Keratinocyte (primary cell): ENCODE data around the gene TMEM9. TPM values are rescaled to one million over a fixed set of nuclear protein-coding genes. Genes with fewer than 3 reads are reported as not detected.

Experiments used
- DNase-seq: peaks from one replicate; pipeline ENCODE4 v3.0.0-alpha.2; 2011; ENCODE audit warnings: low read depth, missing footprints, low spot score
- FAIRE-seq: peaks from 2 replicates; lab custom pipeline; 2011; peaks lifted over from hg19 to GRCh38; lab: Jason Lieb, UNC
- H2AFZ ChIP-seq: 2 replicates; pipeline ENCODE4 v1.6.0; 2012; ENCODE audit warnings: low read length, control low read depth, inconsistent platforms; ENCODE audit not compliant: control insufficient read depth
- H3K27ac ChIP-seq: 2 replicates; pipeline ENCODE4 v1.5.1; 2011; ENCODE audit warnings: low read length; ENCODE audit not compliant: control insufficient read depth, insufficient read depth
- H3K27me3 ChIP-seq: 3 replicates; pipeline ENCODE4 v1.6.0; 2011; ENCODE audit warnings: low read length; ENCODE audit not compliant: control insufficient read depth, insufficient read depth; ENCODE audit errors: extremely low read depth
- H3K36me3 ChIP-seq, 2 experiments: 2 replicates in 1 of 2; 3 replicates in 1 of 2; pipeline ENCODE4 v1.5.1; 2011; ENCODE audit warnings: low read length in 2 of 2, mild to moderate bottlenecking in 1 of 2; ENCODE audit not compliant: control insufficient read depth in 2 of 2, insufficient read depth in 2 of 2; ENCODE audit errors: extremely low read depth in 1 of 2
- H3K4me1 ChIP-seq: 3 replicates; pipeline ENCODE4 v1.5.1; 2011; ENCODE audit warnings: low read length; ENCODE audit not compliant: control insufficient read depth, insufficient read depth; ENCODE audit errors: extremely low read depth
- H3K4me2 ChIP-seq: 3 replicates; pipeline ENCODE4 v1.6.0; 2011; ENCODE audit warnings: low read depth, low read length; ENCODE audit not compliant: control insufficient read depth, insufficient read depth; ENCODE audit errors: extremely low read depth
- H3K4me3 ChIP-seq, 3 experiments: fragments of 200-600 bp in 1 of 3; sonication (generic) in 1 of 3; 2 replicates in 2 of 3; 3 replicates in 1 of 3; pipeline ENCODE4 v1.5.1; 2011 to 2016; ENCODE audit warnings: low read length in 3 of 3, mild to moderate bottlenecking in 3 of 3, control low read depth in 2 of 3, inconsistent platforms in 1 of 3, low read depth in 1 of 3, mixed read lengths in 1 of 3, mixed run types in 1 of 3, moderate library complexity in 1 of 3; ENCODE audit not compliant: control insufficient read depth in 2 of 3, insufficient read depth in 2 of 3; ENCODE audit errors: extremely low read depth in 1 of 3
- H3K79me2 ChIP-seq: 2 replicates; pipeline ENCODE4 v1.6.0; 2012; ENCODE audit warnings: low read length; ENCODE audit not compliant: control insufficient read depth, insufficient read depth
- H3K9ac ChIP-seq: 3 replicates; pipeline ENCODE4 v1.6.0; 2011; ENCODE audit warnings: low read length; ENCODE audit not compliant: control insufficient read depth, insufficient read depth; ENCODE audit errors: extremely low read depth
- H3K9me1 ChIP-seq: 3 replicates; pipeline ENCODE4 v1.6.0; 2011; ENCODE audit warnings: low read length; ENCODE audit not compliant: control insufficient read depth, insufficient read depth; ENCODE audit errors: extremely low read depth
- H3K9me3 ChIP-seq: 2 replicates; pipeline ENCODE4 v1.5.1; 2012; ENCODE audit warnings: low read depth, low read length; ENCODE audit not compliant: control insufficient read depth
- H4K20me1 ChIP-seq: 3 replicates; pipeline ENCODE4 v1.6.0; 2011; ENCODE audit warnings: low read length; ENCODE audit not compliant: control insufficient read depth, insufficient read depth; ENCODE audit errors: extremely low read depth
- EZH2 ChIP-seq: IDR thresholded peaks from one replicate; pipeline ENCODE4 v1.6.1; 2012; ENCODE audit warnings: inconsistent platforms, mild to moderate bottlenecking, low read length, moderate library complexity
- dilution Hi-C: fragments of 300-500 bp; cut with MboI; formaldehyde crosslinking; loops from one replicate; pipeline ENCODE4 v1.7.0; 2020; ENCODE audit warnings: low sequenced_read_pairs; ENCODE audit not compliant: extremely low pct_ligation_motif_present
- polyA plus RNA-seq, 5 experiments: library from polyadenylated mRNA; depleted of rRNA in 3 of 5; stranded (reverse) in 3 of 5; stranded (forward) in 1 of 5; unstranded in 1 of 5; fragments of >200 nt; gene quantifications; 1 replicate in 1 of 5; 2 replicates in 3 of 5; 3 replicates in 1 of 5; pipeline versions ENCODE4 v1.2.1 to v1.2.3, GENCODE V29; 2011 to 2012; ENCODE audit warnings: missing spikeins in 2 of 5, low read depth in 1 of 5, low replicate concordance in 1 of 5
- TF ChIP-seq, protein P1 (sequence below), 3 experiments: IDR thresholded peaks in 1 of 3; conservative IDR thresholded peaks in 1 of 3; optimal IDR thresholded peaks in 1 of 3; 2 replicates in 2 of 3; 3 replicates in 1 of 3; pipeline versions ENCODE3 to v1.5.1; 2011; ENCODE audit warnings: low read length in 3 of 3, mild to moderate bottlenecking in 3 of 3, moderate library complexity in 2 of 3, control low read depth in 1 of 3, inconsistent platforms in 1 of 3; ENCODE audit not compliant: insufficient read depth in 2 of 3; ENCODE audit errors: extremely low read depth in 1 of 3

The TMEM9 gene
- polyA plus RNA-seq, 1 donor (not counting 4 experiments of a cell fraction or from before 2014, with no cell fraction given) = 56.0 TPM

DNA sequence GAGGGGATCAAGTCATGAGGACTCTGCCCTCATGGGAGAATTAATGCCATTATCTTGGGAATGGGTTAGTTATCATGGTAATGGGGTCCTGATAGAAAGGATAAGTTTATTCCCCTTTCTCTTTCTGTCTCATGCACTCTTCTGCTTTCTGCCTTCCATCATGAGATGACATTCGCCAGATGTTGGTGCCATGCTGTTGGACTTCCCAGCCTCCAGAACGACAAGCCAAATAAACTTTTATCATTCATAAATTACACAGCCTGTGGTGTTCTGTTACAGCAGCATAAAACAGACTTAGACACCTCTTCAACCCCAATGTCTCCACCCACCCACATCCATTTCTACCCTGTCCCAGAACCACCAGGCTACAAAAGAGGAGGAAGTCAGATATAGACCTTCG, 24.4 kb upstream of the TMEM9 start:
- H3K9me3 ChIP-seq = no peaks in the 10 kb centered on the region
- H3K27me3 ChIP-seq = peaks cover 28% of the 10 kb centered on the region
- DNase-seq = no peak
- no peaks in the 10 kb centered on the region for H3K36me3 ChIP-seq
- peaks cover 6% of the 10 kb centered on the region for H3K4me1 ChIP-seq
- H3K9me1 ChIP-seq = no peaks in the 10 kb centered on the region
- H3K4me3 ChIP-seq = no peak overlapping the region
- H3K9ac ChIP-seq = no peak overlapping the region
- no peak overlapping the region for H3K4me2 ChIP-seq
- H3K27ac ChIP-seq = no peak overlapping the region
- FAIRE-seq = no peak
- H2AFZ ChIP-seq = no peak overlapping the region
- H4K20me1 ChIP-seq = no peaks in the 10 kb centered on the region
- dilution Hi-C loops = no loop called here
- H3K79me2 ChIP-seq = no peaks in the 10 kb centered on the region
- TF ChIP-seq EZH2 = no peak

DNA sequence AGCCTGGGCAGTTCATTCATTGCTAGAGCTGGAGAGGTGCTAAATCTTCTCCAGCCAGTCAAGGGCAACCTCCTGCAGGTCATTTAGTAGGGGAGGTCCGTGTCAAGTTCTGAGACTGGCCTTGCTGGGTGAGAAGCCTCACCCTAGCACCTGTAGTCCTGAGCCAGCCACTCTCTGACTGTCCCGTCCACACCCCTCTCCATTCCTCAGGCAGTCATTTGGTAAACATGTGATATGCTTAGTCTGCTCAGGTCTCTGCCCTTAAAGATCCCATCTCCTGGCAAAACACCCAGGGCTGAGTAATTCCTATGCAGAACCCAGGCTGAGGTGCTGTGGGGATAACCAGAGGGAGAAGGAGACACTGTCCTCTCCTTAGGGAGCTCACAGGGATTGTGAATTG, 22.7 kb upstream of the TMEM9 start:
- H3K9me1 ChIP-seq = no peaks in the 10 kb centered on the region
- H3K4me3 ChIP-seq = no peak overlapping the region
- peak; percentile 9 for FAIRE-seq
- H3K36me3 ChIP-seq = no peaks in the 10 kb centered on the region
- no peak for DNase-seq
- H3K9ac ChIP-seq = no peak overlapping the region
- peaks cover 26% of the 10 kb centered on the region for H3K27me3 ChIP-seq
- H3K79me2 ChIP-seq = no peaks in the 10 kb centered on the region
- H3K9me3 ChIP-seq = no peaks in the 10 kb centered on the region
- peaks cover 11% of the 10 kb centered on the region for H3K4me1 ChIP-seq
- no peak overlapping the region for H3K27ac ChIP-seq
- TF ChIP-seq, protein P1, sequence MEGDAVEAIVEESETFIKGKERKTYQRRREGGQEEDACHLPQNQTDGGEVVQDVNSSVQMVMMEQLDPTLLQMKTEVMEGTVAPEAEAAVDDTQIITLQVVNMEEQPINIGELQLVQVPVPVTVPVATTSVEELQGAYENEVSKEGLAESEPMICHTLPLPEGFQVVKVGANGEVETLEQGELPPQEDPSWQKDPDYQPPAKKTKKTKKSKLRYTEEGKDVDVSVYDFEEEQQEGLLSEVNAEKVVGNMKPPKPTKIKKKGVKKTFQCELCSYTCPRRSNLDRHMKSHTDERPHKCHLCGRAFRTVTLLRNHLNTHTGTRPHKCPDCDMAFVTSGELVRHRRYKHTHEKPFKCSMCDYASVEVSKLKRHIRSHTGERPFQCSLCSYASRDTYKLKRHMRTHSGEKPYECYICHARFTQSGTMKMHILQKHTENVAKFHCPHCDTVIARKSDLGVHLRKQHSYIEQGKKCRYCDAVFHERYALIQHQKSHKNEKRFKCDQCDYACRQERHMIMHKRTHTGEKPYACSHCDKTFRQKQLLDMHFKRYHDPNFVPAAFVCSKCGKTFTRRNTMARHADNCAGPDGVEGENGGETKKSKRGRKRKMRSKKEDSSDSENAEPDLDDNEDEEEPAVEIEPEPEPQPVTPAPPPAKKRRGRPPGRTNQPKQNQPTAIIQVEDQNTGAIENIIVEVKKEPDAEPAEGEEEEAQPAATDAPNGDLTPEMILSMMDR (optimal IDR thresholded peaks at IDR 0.05 in 1 of 3, IDR thresholded peaks at IDR 0.05 in 1 of 3, conservative IDR thresholded peaks at IDR 0.05 in 1 of 3; ENCODE audit: extremely low read depth in 1 of 3, insufficient read depth in 2 of 3, low read length in 3 of 3) = no peak
- no peak for TF ChIP-seq EZH2
- H4K20me1 ChIP-seq = no peaks in the 10 kb centered on the region
- dilution Hi-C loops = no loop called here
- no peak overlapping the region for H3K4me2 ChIP-seq
- no peak overlapping the region for H2AFZ ChIP-seq

DNA sequence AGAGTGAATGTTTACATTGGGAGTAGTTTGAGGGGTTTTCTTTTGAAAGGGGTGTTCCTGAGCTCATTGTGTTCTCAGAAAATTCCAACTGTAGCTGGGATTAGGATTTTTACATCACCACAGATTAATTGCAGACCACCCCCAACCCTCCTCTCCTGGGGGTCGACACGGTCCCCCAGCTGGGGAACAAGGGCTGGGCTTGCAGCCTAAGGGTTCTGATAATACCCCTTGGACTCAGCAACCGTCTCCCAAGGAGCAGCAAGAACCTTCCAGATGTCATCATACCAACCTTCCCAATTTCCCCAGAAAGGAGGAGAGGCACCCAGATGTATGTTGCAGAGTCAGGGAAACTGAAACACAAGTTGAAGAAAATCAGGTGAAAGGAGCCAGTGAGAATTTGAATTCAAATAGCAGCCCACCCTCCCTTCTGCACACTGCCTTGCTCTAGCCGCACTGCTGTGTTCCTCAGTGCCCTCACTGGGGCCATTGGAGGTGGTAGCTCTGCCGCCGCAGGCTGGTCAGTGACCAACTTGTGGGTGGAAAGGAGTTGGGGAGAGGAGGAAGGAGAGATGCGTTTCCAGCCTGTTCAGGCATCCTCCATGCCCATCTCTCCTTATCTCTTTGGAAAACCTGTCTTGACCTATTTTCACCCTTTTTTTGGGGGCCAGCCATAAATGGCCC, 21.7 kb upstream of the TMEM9 start:
- H3K79me2 ChIP-seq = no peaks in the 10 kb centered on the region
- no peak for TF ChIP-seq EZH2
- H3K9me1 ChIP-seq = no peaks in the 10 kb centered on the region
- no peak overlapping the region for H3K27ac ChIP-seq
- H3K4me2 ChIP-seq = no peak overlapping the region
- FAIRE-seq (no peak), DNase-seq (no peak)
- no peak overlapping the region for H3K4me3 ChIP-seq
- no peaks in the 10 kb centered on the region for H3K9me3 ChIP-seq
- peaks cover 17% of the 10 kb centered on the region for H3K27me3 ChIP-seq
- peaks cover 13% of the 10 kb centered on the region for H3K4me1 ChIP-seq
- H4K20me1 ChIP-seq = no peaks in the 10 kb centered on the region
- H3K36me3 ChIP-seq = no peaks in the 10 kb centered on the region
- no peak overlapping the region for H3K9ac ChIP-seq
- no peak overlapping the region for H2AFZ ChIP-seq
- dilution Hi-C loops = no loop called here
